Naive thymus-derived CD4-positive, alpha-beta T cell (primary cell): ENCODE measurements around the gene HIPK2. TPM values are rescaled to one million over a fixed set of nuclear protein-coding genes. Genes with fewer than 3 reads are reported as not detected.

Experiments
- ATAC-seq: fragments of 150-1000 bp; cut with Tn5 transposase; 2 replicates; pipeline ENCODE4 v1.10.0; 2021; ENCODE audit warnings: mild to moderate bottlenecking, moderate library complexity
- CTCF ChIA-PET: fragments of 350-600 bp; sonication (Branson Sonifier 250); formaldehyde crosslinking; loops from one replicate; lab custom pipeline; 2021; ENCODE audit warnings: antibody characterized with exemption; lab: Charles Lee
- POLR2A ChIA-PET: fragments of 350-600 bp; sonication (Branson Sonifier 250); formaldehyde crosslinking; loops from one replicate; lab custom pipeline; 2021; ENCODE audit warnings: antibody characterized with exemption, inconsistent platforms; lab: Charles Lee
- DNase-seq, 9 donors: peaks; one replicate each; pipeline versions ENCODE4 v3.0.0 to v3.0.0-alpha.2; 2020 to 2022; ENCODE audit warnings: mixed read lengths in 1 of 9
- H3K27ac ChIP-seq: one replicate; pipeline ENCODE4 v1.7.0; 2013; ENCODE audit warnings: mild to moderate bottlenecking, low read depth, low read length, moderate library complexity
- H3K27me3 ChIP-seq, 2 donors: one replicate each; pipeline ENCODE4 v1.7.0; 2013; ENCODE audit warnings: low read length in 2 of 2, mild to moderate bottlenecking in 2 of 2, moderate library complexity in 2 of 2; ENCODE audit not compliant: control insufficient read depth in 2 of 2, insufficient read depth in 2 of 2
- H3K36me3 ChIP-seq, 3 experiments: 1 replicate in 2 of 3; 2 replicates in 1 of 3; pipeline ENCODE4 v1.7.0; 2013; ENCODE audit warnings: low read length in 3 of 3, mild to moderate bottlenecking in 3 of 3, moderate library complexity in 1 of 3; ENCODE audit not compliant: insufficient read depth in 3 of 3, control insufficient read depth in 2 of 3
- H3K4me1 ChIP-seq, 2 donors: one replicate each; pipeline ENCODE4 v1.7.0; 2013; ENCODE audit warnings: low read length in 2 of 2, mild to moderate bottlenecking in 2 of 2, moderate library complexity in 1 of 2; ENCODE audit not compliant: control insufficient read depth in 2 of 2, insufficient read depth in 2 of 2
- H3K4me3 ChIP-seq: 2 replicates; pipeline ENCODE4 v1.7.0; 2013; ENCODE audit warnings: mild to moderate bottlenecking, low read length
- H3K9me3 ChIP-seq, 3 experiments: 1 replicate in 2 of 3; 2 replicates in 1 of 3; pipeline ENCODE4 v1.7.0; 2013; ENCODE audit warnings: low read length in 3 of 3; ENCODE audit not compliant: control insufficient read depth in 2 of 3
- H3K27ac Mint-ChIP-seq, 9 donors: one replicate each; pipeline ENCODE4 v1.8.0; 2020 to 2022; ENCODE audit warnings: mixed read lengths in 9 of 9, mild to moderate bottlenecking in 8 of 9, moderate library complexity in 5 of 9, inconsistent platforms in 2 of 9
- H3K27me3 Mint-ChIP-seq, 5 donors: one replicate each; pipeline ENCODE4 v1.8.0; 2021 to 2022; ENCODE audit warnings: mixed read lengths in 5 of 5, mild to moderate bottlenecking in 1 of 5
- H3K36me3 Mint-ChIP-seq, 5 donors: one replicate each; pipeline ENCODE4 v1.8.0; 2020 to 2022; ENCODE audit warnings: mixed read lengths in 5 of 5, mild to moderate bottlenecking in 3 of 5, inconsistent platforms in 1 of 5
- H3K4me1 Mint-ChIP-seq, 7 donors: one replicate each; pipeline ENCODE4 v1.8.0; 2020 to 2022; ENCODE audit warnings: mixed read lengths in 7 of 7, mild to moderate bottlenecking in 3 of 7, inconsistent platforms in 1 of 7
- H3K4me3 Mint-ChIP-seq, 10 donors: one replicate each; pipeline ENCODE4 v1.8.0; 2020 to 2022; ENCODE audit warnings: mild to moderate bottlenecking in 10 of 10, mixed read lengths in 10 of 10, moderate library complexity in 6 of 10, inconsistent platforms in 2 of 10
- H3K9me3 Mint-ChIP-seq, 11 donors: one replicate each; pipeline ENCODE4 v1.8.0; 2020 to 2022; ENCODE audit warnings: mixed read lengths in 11 of 11, mild to moderate bottlenecking in 4 of 11, inconsistent platforms in 1 of 11, moderate library complexity in 1 of 11
- intact Hi-C, 2 donors: fragments of 100-400 bp; cut with micrococcal nuclease; formaldehyde crosslinking; loops; one replicate each; pipeline ENCODE4 v1.15.1; 2023
- polyA plus RNA-seq, 2 donors: library from polyadenylated mRNA; unstranded; fragments of 300-500 nt; fragmentation: Illumina TruSeq; gene quantifications; one replicate each; pipeline ENCODE4 v1.2.3, GENCODE V29; 2021
- total RNA-seq, 6 experiments: library from RNA in 5 of 6; stranded (reverse) in 5 of 6; gene quantifications; 1 replicate in 5 of 6; 2 replicates in 1 of 6; pipeline ENCODE4 v1.2.3 and lab custom pipeline; 2021 to 2026

The HIPK2 gene
- total and polyA plus RNA-seq, 7 experiments from 2014 or later = 4.6 to 44.0 (median 36.1) TPM

DNA sequence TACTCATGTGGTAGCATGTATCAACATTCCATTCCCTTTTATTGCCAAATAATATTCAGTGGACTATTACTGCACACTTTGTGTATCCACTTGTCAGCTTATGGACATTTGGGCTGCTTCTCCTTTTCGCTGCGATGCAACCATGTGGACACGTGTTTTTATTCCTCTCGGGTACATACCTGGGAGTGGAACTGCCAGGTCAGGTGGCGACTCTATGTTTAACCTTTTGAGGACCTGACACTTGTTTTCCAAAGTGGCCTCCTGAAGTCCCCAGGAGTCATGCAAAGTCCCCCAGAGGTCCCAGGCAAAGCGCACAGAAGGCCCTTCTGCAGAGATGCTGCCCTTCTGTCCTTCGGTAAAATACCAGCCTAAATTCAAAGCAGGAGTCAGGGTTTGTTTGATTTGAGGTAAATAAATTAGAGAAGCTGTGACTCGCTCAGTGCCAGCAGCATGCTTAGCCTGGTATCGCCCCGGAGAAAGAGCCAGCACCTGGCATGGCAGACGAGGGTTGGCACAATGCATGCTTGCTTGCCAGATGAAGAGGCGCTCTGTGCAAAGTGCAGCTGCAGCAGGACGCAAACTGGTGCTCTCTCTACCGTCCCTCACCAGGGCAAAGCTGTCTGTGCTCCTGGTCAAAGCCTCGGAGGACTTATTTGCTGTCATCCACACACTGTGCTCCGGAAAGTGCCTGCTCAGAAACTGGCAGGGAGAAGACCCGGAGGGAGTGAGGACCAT, 37.8 kb downstream of the HIPK2 start:
- Histone ChIP-seq H3K36me3 (no peaks in the 10 kb centered on the region), H3K9me3 (no peaks in the 10 kb centered on the region), H3K27ac (no peak overlapping the region), H3K27me3 (no peaks in the 10 kb centered on the region), H3K4me3 (no peak overlapping the region), H3K4me1 (peaks cover 0 to 33% of the 10 kb centered on the region in 2 donors)
- Mint-ChIP-seq H3K36me3 (peaks cover 0 to 15% (median 10%) of the 10 kb centered on the region in 5 donors), H3K4me1 (peaks cover 36 to 97% (median 88%) of the 10 kb centered on the region in 7 donors), H3K27ac (peak overlapping the region in 8 of 9 donors; percentile 51 to 94 (median 86)), H3K9me3 (no peaks in the 10 kb centered on the region), H3K27me3 (no peaks in the 10 kb centered on the region), H3K4me3 (peak overlapping the region in 4 of 10 donors; percentile 17 to 72 (median 34))
- intact Hi-C loops = loop anchor here in 1 of 2 donors (5.0 kb wide), 1 partner anchor 58 kb away; no protein-coding TSS in a partner anchor
- CTCF ChIA-PET = no interaction called here
- DNase-seq (no peak), ATAC-seq (no peak)
- POLR2A ChIA-PET = interaction anchor here (0.8 kb wide), 1 partner anchor 10 kb away, joined by 4 read pairs; no protein-coding TSS in a partner anchor

DNA sequence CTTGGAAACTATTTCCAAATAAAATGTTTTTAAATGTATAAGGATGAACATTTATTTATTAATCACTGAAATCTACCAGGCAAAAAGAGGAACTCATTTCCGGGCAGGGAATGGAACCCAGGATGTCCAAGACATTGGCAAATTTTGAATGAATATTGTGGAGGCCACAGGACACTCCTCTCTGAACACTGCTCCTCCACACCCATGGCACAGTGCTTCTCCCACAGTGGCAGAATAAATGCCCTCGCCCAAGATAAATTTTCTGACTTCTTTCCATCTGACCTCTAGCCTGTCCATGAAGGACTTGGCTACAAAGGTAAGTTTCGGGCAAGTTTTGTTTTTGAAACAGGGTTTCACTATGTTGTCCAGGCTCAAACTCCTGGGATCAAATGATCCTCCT, 39.0 kb downstream of the HIPK2 start:
- peak overlapping the region; percentile 15 for H3K27ac ChIP-seq
- POLR2A ChIA-PET = no interaction called here
- CTCF ChIA-PET = interaction anchor here (1.7 to 3.1 kb wide), 2 partner anchors 36 to 93 kb away, joined by 5 to 15 read pairs; no protein-coding TSS in a partner anchor

DNA sequence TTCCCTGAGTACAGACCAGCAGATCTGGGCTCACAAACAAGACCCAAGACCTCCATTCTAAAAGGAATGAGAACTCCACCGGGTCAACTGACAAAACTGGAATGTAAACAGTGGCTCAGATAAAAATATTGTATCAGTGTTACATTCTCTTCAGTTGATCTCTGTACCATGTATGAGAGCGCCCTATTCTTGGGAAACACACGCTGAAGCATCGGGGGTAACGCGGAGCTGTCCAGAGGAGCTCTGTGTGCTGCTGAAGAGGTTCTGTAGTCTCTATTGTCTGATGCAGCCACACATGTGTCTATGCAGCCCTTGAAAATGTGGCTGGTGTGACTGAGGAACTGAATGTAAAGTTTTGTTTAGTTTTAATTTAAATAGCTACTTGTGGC, 39.7 kb downstream of the HIPK2 start:
- intact Hi-C loops = loop anchor here in 1 of 2 donors (5.0 kb wide), 1 partner anchor 56 kb away; no protein-coding TSS in a partner anchor

More for the DNA sequence above, 39.0 kb downstream of the HIPK2 start:
- H3K36me3 Mint-ChIP-seq = peaks cover 0 to 17% (median 6%) of the 10 kb centered on the region in 5 donors
- no peaks in the 10 kb centered on the region for H3K27me3 ChIP-seq
- peaks cover 36 to 95% (median 89%) of the 10 kb centered on the region in 7 donors for H3K4me1 Mint-ChIP-seq
- no peak overlapping the region for H3K4me3 ChIP-seq
- ATAC-seq (no peak), DNase-seq (no peak)
- no peaks in the 10 kb centered on the region for H3K27me3 Mint-ChIP-seq
- intact Hi-C loops = loop anchor here in 1 of 2 donors (5.0 kb wide), 1 partner anchor 56 kb away; no protein-coding TSS in a partner anchor
- peak overlapping the region in 8 of 9 donors; percentile 73 to 94 (median 90) for H3K27ac Mint-ChIP-seq
- peak overlapping the region in 6 of 10 donors; percentile 8 to 80 (median 62) for H3K4me3 Mint-ChIP-seq
- no peaks in the 10 kb centered on the region for H3K36me3 ChIP-seq
- H3K9me3 Mint-ChIP-seq = no peaks in the 10 kb centered on the region
- H3K4me1 ChIP-seq = peaks cover 0 to 33% of the 10 kb centered on the region in 2 donors
- no peaks in the 10 kb centered on the region for H3K9me3 ChIP-seq

DNA sequence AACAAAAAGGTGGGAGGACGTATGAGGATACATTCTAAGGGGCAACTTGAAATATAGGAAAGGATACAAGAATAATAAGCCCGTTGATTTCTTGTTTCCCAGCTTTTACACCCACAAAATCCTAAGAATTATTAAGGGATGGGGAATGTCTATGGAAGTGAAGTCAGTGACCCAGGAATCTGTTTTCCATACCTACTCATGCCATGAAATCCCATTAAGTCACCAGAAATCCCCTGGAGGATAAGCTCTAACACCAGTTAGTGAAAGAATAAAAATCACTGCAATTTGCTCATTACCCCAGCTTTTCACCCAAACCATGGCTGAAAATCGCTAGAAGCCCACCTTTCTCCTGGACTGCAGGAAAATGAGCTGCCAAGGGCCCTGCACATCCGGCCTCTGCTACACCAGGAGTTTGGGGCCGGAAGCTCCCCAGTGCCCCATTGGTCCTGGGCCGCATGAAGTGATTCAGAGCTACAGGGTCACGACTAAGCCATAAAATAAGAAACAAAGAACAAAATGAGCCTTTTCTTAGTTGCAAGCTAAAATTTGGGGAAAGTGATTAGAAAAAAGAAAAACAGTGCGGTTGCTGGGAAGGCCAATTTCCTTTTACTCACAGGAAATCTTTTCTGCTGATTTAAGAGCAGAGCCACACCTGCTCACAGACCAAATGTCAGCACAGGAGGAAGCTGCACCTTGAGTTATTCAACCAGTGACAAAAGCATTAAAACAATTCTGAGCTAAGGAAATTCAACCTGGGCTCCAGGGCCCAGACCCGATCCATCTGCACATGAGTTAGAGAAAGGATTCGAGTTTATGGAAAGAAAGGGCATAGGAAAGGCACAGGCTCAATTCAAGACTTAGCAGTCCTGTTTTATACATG, 40.3 kb downstream of the HIPK2 start:
- intact Hi-C loops = loop anchor here in 1 of 2 donors (5.0 kb wide), 1 partner anchor 55 kb away; no protein-coding TSS in a partner anchor
- H3K4me3 Mint-ChIP-seq = peak overlapping the region; percentile 49 to 86 (median 76)
- peak overlapping the region; percentile 85 to 97 (median 90) for H3K27ac Mint-ChIP-seq
- ChIA-PET POLR2A (interaction anchor here (0.6 to 2.3 kb wide), 10 partner anchors 8 to 172 kb away, joined by 3 to 7 read pairs (median 4); partner anchors contain the start of gene HIPK2), CTCF (interaction anchor here (0.7 to 3.1 kb wide), 8 partner anchors 13 to 119 kb away, joined by 3 to 15 read pairs (median 4); no protein-coding TSS in a partner anchor)
- H3K9me3 Mint-ChIP-seq = peaks cover 0 to 2% (median 0%) of the 10 kb centered on the region in 11 donors
- peak; percentile 62 for ATAC-seq
- H3K27ac ChIP-seq = peak overlapping the region; percentile 56
- H3K27me3 Mint-ChIP-seq = no peaks in the 10 kb centered on the region
- H3K36me3 ChIP-seq = no peaks in the 10 kb centered on the region
- DNase-seq = peak in 6 of 9 donors; percentile 11 to 48 (median 42)
- no peaks in the 10 kb centered on the region for H3K27me3 ChIP-seq
- peaks cover 0 to 33% of the 10 kb centered on the region in 2 donors for H3K4me1 ChIP-seq
- H3K36me3 Mint-ChIP-seq = peaks cover 0 to 23% (median 6%) of the 10 kb centered on the region in 5 donors
- H3K9me3 ChIP-seq = no peaks in the 10 kb centered on the region
- peaks cover 39 to 92% (median 87%) of the 10 kb centered on the region in 7 donors for H3K4me1 Mint-ChIP-seq
- peak overlapping the region; percentile 35 for H3K4me3 ChIP-seq

More for the DNA sequence above, 39.7 kb downstream of the HIPK2 start:
- H3K36me3 Mint-ChIP-seq = peaks cover 0 to 19% (median 6%) of the 10 kb centered on the region in 5 donors
- ChIA-PET POLR2A (interaction anchor here (0.6 to 2.3 kb wide), 8 partner anchors 9 to 173 kb away, joined by 3 to 7 read pairs (median 4); no protein-coding TSS in a partner anchor), CTCF (interaction anchor here (0.7 to 3.1 kb wide), 5 partner anchors 12 to 92 kb away, joined by 3 to 15 read pairs (median 5); no protein-coding TSS in a partner anchor)
- H3K9me3 Mint-ChIP-seq = no peaks in the 10 kb centered on the region
- no peaks in the 10 kb centered on the region for H3K27me3 Mint-ChIP-seq
- peak overlapping the region; percentile 56 for H3K27ac ChIP-seq
- H3K4me1 ChIP-seq = peaks cover 0 to 33% of the 10 kb centered on the region in 2 donors
- DNase-seq (peak in 3 of 9 donors; percentile 9 to 17 (median 15)), ATAC-seq (peak; percentile 50)
- H3K9me3 ChIP-seq = no peaks in the 10 kb centered on the region
- H3K36me3 ChIP-seq = no peaks in the 10 kb centered on the region
- peak overlapping the region; percentile 35 for H3K4me3 ChIP-seq
- no peaks in the 10 kb centered on the region for H3K27me3 ChIP-seq
- H3K4me1 Mint-ChIP-seq = peaks cover 36 to 92% (median 87%) of the 10 kb centered on the region in 7 donors
- peak overlapping the region; percentile 85 to 97 (median 90) for H3K27ac Mint-ChIP-seq
- peak overlapping the region; percentile 49 to 86 (median 76) for H3K4me3 Mint-ChIP-seq

DNA sequence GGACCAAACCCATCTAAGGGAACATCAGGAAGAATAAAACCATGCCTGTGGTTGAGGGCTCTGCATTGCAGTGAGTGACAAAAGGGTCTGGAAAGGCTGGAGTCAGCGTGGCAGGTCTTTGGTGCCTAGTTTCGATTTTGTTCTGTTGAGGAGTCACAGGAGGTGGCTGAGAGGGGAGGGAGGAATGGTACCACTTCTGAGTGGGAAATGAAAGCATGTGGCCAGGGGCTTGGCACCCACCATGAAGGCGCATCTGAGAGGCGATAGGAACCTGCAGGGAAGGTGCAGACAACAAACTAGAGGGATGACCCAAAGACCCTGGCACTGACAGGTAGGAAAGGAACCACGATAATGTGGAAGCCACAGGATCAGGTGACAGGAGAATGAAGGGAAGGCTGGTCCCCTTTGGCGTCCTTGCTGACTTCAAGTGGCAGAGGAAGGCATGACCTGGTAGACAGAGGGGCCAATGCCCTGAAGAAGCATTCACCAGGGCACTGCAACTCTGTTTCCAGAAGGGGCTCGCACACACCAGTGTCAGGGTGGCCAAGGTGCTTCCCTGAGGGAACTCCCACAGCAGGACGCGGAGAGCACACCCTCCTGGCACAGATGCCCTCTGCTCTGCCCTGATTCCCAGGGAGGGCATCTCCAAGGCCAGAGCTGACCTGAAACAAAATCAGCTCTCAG, 41.7 kb downstream of the HIPK2 start:
- DNase-seq (no peak), ATAC-seq (no peak)
- no peaks in the 10 kb centered on the region for H3K27me3 Mint-ChIP-seq
- peaks cover 0 to 2% (median 0%) of the 10 kb centered on the region in 11 donors for H3K9me3 Mint-ChIP-seq
- POLR2A ChIA-PET = interaction anchor here (1.0 to 2.3 kb wide), 3 partner anchors 9 to 41 kb away, joined by 3 to 7 read pairs (median 5); partner anchors contain the start of gene HIPK2
- H3K4me3 ChIP-seq = no peak overlapping the region
- H3K27me3 ChIP-seq = no peaks in the 10 kb centered on the region
- no peak overlapping the region for H3K27ac ChIP-seq
- peak overlapping the region; percentile 18 to 94 (median 68) for H3K27ac Mint-ChIP-seq
- CTCF ChIA-PET = interaction anchor here (0.6 to 3.1 kb wide), 3 partner anchors 12 to 90 kb away, joined by 3 to 15 read pairs (median 7); no protein-coding TSS in a partner anchor
- H3K4me1 Mint-ChIP-seq = peaks cover 47 to 92% (median 89%) of the 10 kb centered on the region in 7 donors
- intact Hi-C loops = loop anchor here in 1 of 2 donors (5.0 kb wide), 1 partner anchor 54 kb away; no protein-coding TSS in a partner anchor
- no peaks in the 10 kb centered on the region for H3K9me3 ChIP-seq
- peak overlapping the region in 8 of 10 donors; percentile 4 to 76 (median 40) for H3K4me3 Mint-ChIP-seq
- H3K36me3 Mint-ChIP-seq = peaks cover 0 to 27% (median 6%) of the 10 kb centered on the region in 5 donors
- no peaks in the 10 kb centered on the region for H3K36me3 ChIP-seq
- H3K4me1 ChIP-seq = peaks cover 0 to 47% of the 10 kb centered on the region in 2 donors
